ENCODE data around the gene MOV10L1.
A peak's percentile ranks its signal among the peaks of the same experiment; 100 is the strongest.

The MOV10L1 gene

GRCh38 chr22:50177537-50178470 is 88.0 kb downstream of the MOV10L1 start:
- no peaks in the 10 kb centered on the region for H3K36me3 ChIP-seq (ENCODE audit: control insufficient read depth in 1 of 2, insufficient read depth in 2 of 2, low read length in 2 of 2)
- no peaks in the 10 kb centered on the region for H3K4me1 ChIP-seq (ENCODE audit: control insufficient read depth in 1 of 2, insufficient read depth in 2 of 2, low read length in 2 of 2)
- H3K27me3 ChIP-seq (ENCODE audit: low read depth, low read length): peaks cover 12% of the 10 kb centered on the region
- no peaks in the 10 kb centered on the region for H3K9me3 ChIP-seq (ENCODE audit: control insufficient read depth in 1 of 2, low read length in 2 of 2)
- H3K4me3 ChIP-seq (ENCODE audit: low read depth in 1 of 2, low read length in 2 of 2): no peak overlapping the region
- H3K27ac ChIP-seq (ENCODE audit: low read length): no peak overlapping the region

GRCh38 chr22:50178471-50178864 is 88.7 kb downstream of the MOV10L1 start:
- no peaks in the 10 kb centered on the region for H3K9me3 ChIP-seq (ENCODE audit: control insufficient read depth in 1 of 2, low read length in 2 of 2)
- no peak overlapping the region for H3K4me3 ChIP-seq (ENCODE audit: low read depth in 1 of 2, low read length in 2 of 2)
- peaks cover 0 to under 1% of the 10 kb centered on the region in 2 donors for H3K4me1 ChIP-seq (ENCODE audit: control insufficient read depth in 1 of 2, insufficient read depth in 2 of 2, low read length in 2 of 2)
- no peaks in the 10 kb centered on the region for H3K36me3 ChIP-seq (ENCODE audit: control insufficient read depth in 1 of 2, insufficient read depth in 2 of 2, low read length in 2 of 2)
- no peak overlapping the region for H3K27ac ChIP-seq (ENCODE audit: low read length)
- peaks cover 12% of the 10 kb centered on the region for H3K27me3 ChIP-seq (ENCODE audit: low read depth, low read length)

GRCh38 chr22:50178871-50179869 is 89.4 kb downstream of the MOV10L1 start:
- H3K9me3 ChIP-seq (ENCODE audit: control insufficient read depth in 1 of 2, low read length in 2 of 2): no peaks in the 10 kb centered on the region
- H3K27ac ChIP-seq (ENCODE audit: low read length): no peak overlapping the region
- no peak overlapping the region for H3K4me3 ChIP-seq (ENCODE audit: low read depth in 1 of 2, low read length in 2 of 2)
- H3K36me3 ChIP-seq (ENCODE audit: control insufficient read depth in 1 of 2, insufficient read depth in 2 of 2, low read length in 2 of 2): no peaks in the 10 kb centered on the region
- H3K4me1 ChIP-seq (ENCODE audit: control insufficient read depth in 1 of 2, insufficient read depth in 2 of 2, low read length in 2 of 2): peaks cover 3 to 7% of the 10 kb centered on the region in 2 donors
- peaks cover 12% of the 10 kb centered on the region for H3K27me3 ChIP-seq (ENCODE audit: low read depth, low read length)

GRCh38 chr22:50179937-50180726 is 90.3 kb downstream of the MOV10L1 start:
- Histone ChIP-seq H3K27me3 (ENCODE audit: low read depth, low read length) (peaks cover 12% of the 10 kb centered on the region), H3K27ac (ENCODE audit: low read length) (no peak overlapping the region), H3K4me3 (ENCODE audit: low read depth in 1 of 2, low read length in 2 of 2) (no peak overlapping the region), H3K36me3 (ENCODE audit: control insufficient read depth in 1 of 2, insufficient read depth in 2 of 2, low read length in 2 of 2) (no peaks in the 10 kb centered on the region), H3K9me3 (ENCODE audit: control insufficient read depth in 1 of 2, low read length in 2 of 2) (no peaks in the 10 kb centered on the region), H3K4me1 (ENCODE audit: control insufficient read depth in 1 of 2, insufficient read depth in 2 of 2, low read length in 2 of 2) (peaks cover 3 to 17% of the 10 kb centered on the region in 2 donors)

- Histone ChIP-seq H3K27ac (ENCODE audit: low read length) (no peak overlapping the region), H3K27me3 (ENCODE audit: low read depth, low read length) (peaks cover 12% of the 10 kb centered on the region), H3K36me3 (ENCODE audit: control insufficient read depth in 1 of 2, insufficient read depth in 2 of 2, low read length in 2 of 2) (no peaks in the 10 kb centered on the region), H3K4me3 (ENCODE audit: low read depth in 1 of 2, low read length in 2 of 2) (no peak overlapping the region), H3K4me1 (ENCODE audit: control insufficient read depth in 1 of 2, insufficient read depth in 2 of 2, low read length in 2 of 2) (peaks cover 3 to 19% of the 10 kb centered on the region in 2 donors), H3K9me3 (ENCODE audit: control insufficient read depth in 1 of 2, low read length in 2 of 2) (no peaks in the 10 kb centered on the region)
These were observed 91.1 kb downstream of the MOV10L1 start for GRCh38 chr22:50180727-50181521.

GRCh38 chr22:50182176-50183081 is 92.6 kb downstream of the MOV10L1 start:
- Histone ChIP-seq H3K36me3 (ENCODE audit: control insufficient read depth in 1 of 2, insufficient read depth in 2 of 2, low read length in 2 of 2) (no peaks in the 10 kb centered on the region), H3K27ac (ENCODE audit: low read length) (no peak overlapping the region), H3K4me3 (ENCODE audit: low read depth in 1 of 2, low read length in 2 of 2) (no peak overlapping the region), H3K4me1 (ENCODE audit: control insufficient read depth in 1 of 2, insufficient read depth in 2 of 2, low read length in 2 of 2) (peaks cover 3 to 29% of the 10 kb centered on the region in 2 donors), H3K27me3 (ENCODE audit: low read depth, low read length) (peaks cover 9% of the 10 kb centered on the region), H3K9me3 (ENCODE audit: control insufficient read depth in 1 of 2, low read length in 2 of 2) (no peaks in the 10 kb centered on the region)

- Histone ChIP-seq H3K4me1 (ENCODE audit: control insufficient read depth in 1 of 2, insufficient read depth in 2 of 2, low read length in 2 of 2) (peaks cover 3 to 29% of the 10 kb centered on the region in 2 donors), H3K27ac (ENCODE audit: low read length) (no peak overlapping the region), H3K27me3 (ENCODE audit: low read depth, low read length) (peaks cover 9% of the 10 kb centered on the region), H3K36me3 (ENCODE audit: control insufficient read depth in 1 of 2, insufficient read depth in 2 of 2, low read length in 2 of 2) (no peaks in the 10 kb centered on the region), H3K4me3 (ENCODE audit: low read depth in 1 of 2, low read length in 2 of 2) (no peak overlapping the region), H3K9me3 (ENCODE audit: control insufficient read depth in 1 of 2, low read length in 2 of 2) (no peaks in the 10 kb centered on the region)
These were observed 93.5 kb downstream of the MOV10L1 start for GRCh38 chr22:50183141-50183971.

GRCh38 chr22:50184004-50184901 is 94.4 kb downstream of the MOV10L1 start:
- peaks cover 5% of the 10 kb centered on the region for H3K27me3 ChIP-seq (ENCODE audit: low read depth, low read length)
- H3K4me1 ChIP-seq (ENCODE audit: control insufficient read depth in 1 of 2, insufficient read depth in 2 of 2, low read length in 2 of 2): peaks cover 3 to 33% of the 10 kb centered on the region in 2 donors
- H3K9me3 ChIP-seq (ENCODE audit: control insufficient read depth in 1 of 2, low read length in 2 of 2): no peaks in the 10 kb centered on the region
- H3K27ac ChIP-seq (ENCODE audit: low read length): no peak overlapping the region
- H3K36me3 ChIP-seq (ENCODE audit: control insufficient read depth in 1 of 2, insufficient read depth in 2 of 2, low read length in 2 of 2): no peaks in the 10 kb centered on the region
- H3K4me3 ChIP-seq (ENCODE audit: low read depth in 1 of 2, low read length in 2 of 2): peak overlapping the region in 1 of 2 donors; percentile 68
